Ramos (cell line): ENCODE measurements around the gene POLR3GL.

Source experiments
- in situ Hi-C: fragments of 300-500 bp; cut with MboI; formaldehyde crosslinking; loops from one replicate; pipeline ENCODE4 v1.14.3; 2022; ENCODE audit warnings: low sequenced_read_pairs; ENCODE audit not compliant: unreplicated experiment

The POLR3GL gene

DNA sequence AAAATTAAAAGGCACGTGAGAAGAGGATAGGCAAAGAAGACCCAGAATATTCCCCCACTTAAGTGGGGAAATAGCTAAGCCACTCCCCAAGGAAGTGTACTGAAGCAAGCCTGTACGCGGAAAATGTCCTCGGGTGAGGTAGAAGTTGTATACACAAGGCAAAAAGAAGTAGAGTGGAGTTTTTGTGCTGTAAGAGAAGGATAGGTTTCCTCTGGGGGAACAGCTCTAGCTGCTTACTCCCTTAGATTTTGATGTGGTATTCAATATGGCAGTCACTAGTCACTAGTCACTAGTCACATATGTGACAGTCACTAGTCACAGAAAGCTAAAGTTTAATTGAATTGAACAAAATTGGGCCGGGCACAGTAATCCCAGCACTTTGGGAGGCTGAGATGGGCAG is 24.3 kb downstream of the POLR3GL start:
- in situ Hi-C loops, result no loop called here

DNA sequence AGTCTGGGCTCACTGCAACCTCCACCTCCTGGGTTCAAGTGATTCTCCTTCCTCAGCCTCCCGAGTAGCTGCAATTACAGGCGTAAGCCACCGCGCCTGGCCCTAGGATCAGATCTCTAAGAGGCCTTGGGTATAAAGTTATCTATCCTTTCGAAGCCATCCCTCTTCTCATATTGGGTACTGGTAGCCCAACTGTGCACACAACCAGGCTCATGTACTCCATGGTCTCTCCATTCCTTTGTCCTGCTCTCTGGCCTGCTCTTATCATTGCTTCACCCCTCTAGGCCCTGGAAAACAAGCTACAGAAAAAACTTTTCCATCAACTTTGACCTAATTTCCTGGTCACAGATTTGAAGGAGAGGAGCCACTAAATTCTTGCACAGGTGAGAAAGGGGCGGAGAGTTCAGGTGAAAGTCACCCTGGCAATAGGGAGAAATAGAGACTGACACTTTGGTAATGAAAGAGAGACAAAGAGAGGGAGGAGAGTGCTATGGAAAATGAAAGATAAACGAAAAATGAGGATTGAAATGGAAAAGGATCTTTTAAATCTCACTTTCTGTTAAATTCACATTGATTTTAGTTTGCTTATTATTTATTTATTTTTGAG is 25.9 kb downstream of the POLR3GL start:
- in situ Hi-C loops, result no loop called here

DNA sequence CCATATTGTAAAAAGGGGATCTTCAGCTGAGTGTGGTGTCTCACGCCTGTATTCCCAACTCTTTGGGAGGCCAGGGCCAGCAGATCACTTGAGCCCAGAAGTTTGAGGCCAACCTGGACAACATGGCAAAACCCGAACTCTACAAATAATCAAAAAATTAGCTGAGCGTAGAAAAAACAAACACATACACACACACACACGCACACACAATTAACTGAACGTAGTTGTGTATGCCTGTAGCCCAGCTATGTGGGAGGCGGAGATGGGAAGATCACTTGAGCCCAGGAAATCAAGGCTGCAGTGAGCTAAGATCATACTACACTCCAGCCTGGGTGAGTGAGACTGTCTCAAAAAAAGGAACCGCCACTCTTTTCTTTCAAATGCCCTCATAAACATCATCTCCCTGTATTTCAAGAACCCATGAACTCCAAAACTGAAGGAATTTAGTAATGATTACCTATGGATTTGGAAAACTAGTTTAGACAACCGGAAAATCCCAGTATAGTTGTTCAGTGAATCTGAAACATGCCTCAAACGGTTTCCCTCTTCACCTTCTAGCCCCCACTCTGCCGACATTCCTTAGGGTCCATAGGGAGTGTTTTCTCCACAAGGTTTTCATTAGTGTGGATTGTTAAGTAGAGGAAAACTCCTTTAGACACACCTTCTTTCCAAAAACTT is 27.4 kb downstream of the POLR3GL start:
- in situ Hi-C loops, result no loop called here

DNA sequence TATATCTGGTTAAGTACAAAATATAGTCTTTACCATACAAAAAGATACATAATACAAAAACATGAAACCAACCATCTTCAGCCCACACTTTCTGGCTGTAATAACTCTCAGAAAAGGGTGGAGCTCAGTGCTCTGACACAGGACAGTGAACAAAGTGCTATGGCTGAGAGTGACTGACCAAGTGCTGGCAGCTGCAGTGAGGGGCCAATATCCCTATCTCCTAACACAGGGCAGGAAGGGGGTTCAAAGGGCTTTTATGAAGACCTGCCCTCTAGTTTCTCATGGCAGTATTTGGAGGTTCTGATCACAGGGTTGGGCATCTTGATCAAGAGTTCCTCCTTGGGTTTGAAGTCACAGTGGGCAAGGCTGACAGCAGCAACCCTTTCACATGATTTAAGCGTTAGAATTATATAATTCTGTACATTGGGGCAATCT is 28.0 kb downstream of the POLR3GL start:
- in situ Hi-C loops, result no loop called here

DNA sequence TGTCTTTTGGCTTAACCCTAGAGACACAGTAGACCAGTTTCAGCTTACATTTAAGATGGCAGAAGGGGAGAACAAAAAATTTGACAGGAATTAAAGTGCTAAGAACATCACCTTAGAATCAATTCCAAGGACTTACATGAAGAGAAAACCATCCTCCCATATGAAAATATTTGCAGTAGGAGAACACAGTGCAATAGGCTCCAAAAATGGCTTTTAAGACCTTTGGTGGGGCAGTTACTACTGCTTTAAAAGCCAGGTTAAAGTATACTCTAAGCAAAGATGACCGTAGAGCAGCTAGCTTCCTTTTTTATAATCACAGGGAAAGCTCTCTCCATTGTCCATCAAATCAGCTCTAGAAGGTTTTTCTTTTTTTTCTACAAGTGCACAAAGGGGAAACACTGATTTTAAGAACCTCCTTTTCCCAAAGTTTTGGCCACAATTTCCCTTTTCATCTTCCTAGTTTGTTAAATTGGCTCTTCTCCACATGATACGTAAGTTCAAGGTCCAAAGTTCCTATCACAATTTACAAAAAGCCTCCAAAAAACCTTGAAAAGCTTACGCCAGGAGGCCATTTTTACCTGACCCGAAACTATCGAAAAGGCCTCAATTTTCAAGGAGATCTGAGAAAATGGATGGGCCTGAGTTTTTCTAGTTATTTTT is 28.6 kb downstream of the POLR3GL start:
- in situ Hi-C loops, result no loop called here

DNA sequence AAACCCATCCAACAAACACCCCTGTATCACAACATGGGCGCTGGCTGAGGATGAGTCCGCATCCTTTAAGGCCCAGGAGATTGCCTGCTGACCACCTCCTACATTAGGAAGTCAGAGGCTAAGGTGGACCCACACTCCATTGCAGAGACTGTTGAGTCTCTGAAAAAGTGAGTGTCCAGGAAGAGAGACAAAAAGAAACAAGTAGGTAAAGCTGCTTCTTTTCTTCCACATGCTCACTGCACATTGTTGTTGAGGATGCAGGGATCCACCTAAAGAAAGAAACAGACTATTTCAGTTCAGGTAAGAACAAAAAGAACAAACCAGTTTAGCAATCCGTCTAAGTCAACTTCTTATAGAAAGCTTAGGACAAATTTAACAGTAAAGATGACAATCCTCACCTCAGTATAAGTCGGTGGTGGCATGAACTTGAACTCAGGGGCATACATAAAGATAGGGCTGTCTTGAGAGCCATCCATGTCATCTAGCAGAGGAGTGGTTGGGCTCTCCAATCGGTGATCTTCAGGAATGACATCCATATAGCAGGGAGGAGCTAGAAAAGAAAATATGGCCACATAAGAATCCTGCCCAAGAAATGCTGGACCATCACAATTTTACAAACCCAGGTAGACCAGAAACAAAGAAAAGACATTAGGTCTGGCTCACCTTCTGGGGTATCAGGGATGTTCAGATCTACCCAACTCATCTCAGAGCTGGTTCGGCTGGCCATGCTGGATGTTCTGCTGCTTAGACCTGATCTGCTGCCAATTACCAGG is 29.3 kb downstream of the POLR3GL start:
- in situ Hi-C loops, result no loop called here

DNA sequence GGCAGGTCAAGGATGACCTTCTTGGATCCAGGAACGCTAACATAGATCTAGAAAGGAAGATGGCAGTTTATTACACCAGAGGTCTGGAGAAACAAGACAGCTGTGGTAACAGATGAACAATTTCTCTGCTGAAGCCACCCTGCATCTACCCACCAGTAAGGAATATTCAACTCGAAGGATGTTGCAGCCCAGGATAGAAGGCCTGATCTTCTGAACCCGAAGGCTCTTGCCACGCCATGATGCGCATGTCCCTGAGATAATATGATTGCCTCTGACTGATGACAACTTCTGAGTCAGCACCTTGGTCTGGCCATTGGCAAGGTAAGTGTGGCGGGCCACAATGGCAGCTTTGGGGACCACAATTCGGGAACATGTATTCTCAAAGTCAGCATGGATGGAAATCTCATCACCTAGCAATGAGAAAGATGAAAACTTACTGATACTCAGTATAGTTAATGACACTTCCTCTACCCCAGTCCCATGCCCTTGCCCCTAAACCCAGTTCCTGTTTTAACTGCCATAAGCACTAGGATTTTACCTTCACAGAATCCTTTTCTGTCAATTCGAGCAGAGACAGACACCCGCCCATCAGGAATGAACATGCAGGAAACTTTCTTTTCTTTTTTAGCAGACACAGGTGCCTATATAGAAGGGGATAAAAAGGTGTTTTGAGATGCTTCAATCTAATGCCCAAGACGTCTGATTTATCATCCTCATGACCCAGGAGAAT is 30.1 kb downstream of the POLR3GL start:
- in situ Hi-C loops, result loop anchor here (5.0 kb wide), 1 partner anchor 43 kb away; no protein-coding TSS in a partner anchor

DNA sequence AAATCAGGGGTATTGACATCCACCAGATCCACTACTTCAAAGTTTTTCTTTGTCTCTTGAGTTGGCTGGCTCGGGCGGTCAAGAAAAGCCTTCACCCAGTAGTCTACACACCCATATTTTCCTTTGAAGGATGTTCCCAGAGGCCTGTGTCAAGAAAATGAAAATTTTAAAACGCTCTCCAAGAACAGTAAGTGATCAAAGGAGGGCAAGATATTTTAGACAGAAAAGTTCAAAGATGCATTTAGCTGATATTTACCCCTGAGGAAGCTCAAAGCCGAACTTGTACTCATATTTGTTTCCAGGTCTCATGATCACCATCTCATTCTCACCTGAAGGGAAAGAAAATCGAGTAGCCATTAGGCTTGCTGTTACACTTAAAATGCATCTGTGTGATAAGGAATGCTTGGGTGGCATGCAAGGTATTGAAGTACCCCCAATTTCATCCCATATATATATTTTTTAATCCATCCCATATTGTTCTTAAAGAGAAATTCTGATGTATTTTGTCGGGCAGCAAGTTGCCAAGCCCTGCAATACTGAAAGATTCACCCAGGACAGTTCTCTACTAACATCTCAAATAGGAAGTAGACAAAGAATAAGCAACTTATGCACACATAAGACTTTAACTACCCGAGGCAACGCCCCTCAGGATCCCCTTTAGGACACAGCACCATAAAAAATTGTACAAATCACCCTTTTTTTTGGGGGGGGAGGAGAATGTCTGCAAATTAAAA is 30.8 kb downstream of the POLR3GL start:
- in situ Hi-C loops, result loop anchor here (5.0 kb wide), 1 partner anchor 42 kb away; no protein-coding TSS in a partner anchor

DNA sequence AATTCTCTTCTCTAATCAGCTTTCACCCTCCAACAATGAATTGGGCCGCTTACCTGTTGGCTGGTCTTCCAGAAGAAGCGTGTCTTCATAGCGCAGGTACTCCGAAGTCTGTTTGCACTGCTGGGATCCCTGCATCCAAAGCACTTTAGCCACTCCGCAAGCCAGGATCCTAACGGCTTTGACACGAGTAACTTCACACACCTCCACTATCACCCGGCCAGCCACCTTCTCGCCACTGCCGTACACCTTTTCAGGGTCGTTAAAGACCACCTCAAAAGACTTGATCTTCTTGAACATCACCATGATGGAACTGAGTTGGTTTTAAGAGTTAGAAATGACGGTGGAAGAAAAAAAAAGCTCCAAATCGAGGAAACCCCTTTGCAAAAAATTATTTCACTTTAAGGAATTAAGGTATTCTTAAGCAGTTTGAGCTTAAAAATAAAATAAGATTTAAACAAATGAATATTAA is 31.5 kb downstream of the POLR3GL start:
- in situ Hi-C loops, result loop anchor here (5.0 kb wide), 1 partner anchor 41 kb away; no protein-coding TSS in a partner anchor

DNA sequence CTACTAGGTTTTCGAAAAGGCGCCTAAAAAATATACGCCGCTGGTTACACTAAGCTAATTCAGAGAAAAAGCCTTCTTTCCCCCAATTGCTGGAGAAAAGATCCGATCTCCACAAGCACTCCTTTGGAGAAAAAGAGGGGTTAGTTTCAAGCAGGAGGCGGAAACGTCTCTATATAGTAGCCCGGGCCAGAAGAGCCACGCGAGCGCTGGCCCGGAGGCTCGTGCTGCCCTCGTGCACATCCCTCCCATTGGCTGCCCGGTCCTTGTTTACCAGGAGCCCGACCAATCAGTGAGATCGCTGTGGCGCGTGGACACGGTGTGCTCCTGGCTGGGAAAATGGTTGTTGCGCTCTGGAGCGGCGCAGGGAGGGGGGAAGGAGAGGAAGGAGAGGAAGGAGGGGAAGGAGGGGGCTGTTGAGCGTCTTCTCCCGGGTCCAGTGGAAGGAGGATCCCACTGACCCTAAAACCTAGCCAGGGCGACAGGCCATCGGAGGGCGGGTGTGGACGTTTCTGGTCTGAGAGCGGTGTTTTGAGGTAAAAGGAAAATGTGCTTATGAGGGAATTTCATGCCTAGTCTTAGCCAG is 32.0 kb downstream of the POLR3GL start, which contains the start of gene TXNIP:
Gene TXNIP, minus strand, starts transcription at position 147 of the 583 bp plus-strand sequence. CDS start 313 bp downstream, outside the sequence.
- in situ Hi-C loops, result loop anchor here (5.0 kb wide), 1 partner anchor 41 kb away; no protein-coding TSS in a partner anchor

DNA sequence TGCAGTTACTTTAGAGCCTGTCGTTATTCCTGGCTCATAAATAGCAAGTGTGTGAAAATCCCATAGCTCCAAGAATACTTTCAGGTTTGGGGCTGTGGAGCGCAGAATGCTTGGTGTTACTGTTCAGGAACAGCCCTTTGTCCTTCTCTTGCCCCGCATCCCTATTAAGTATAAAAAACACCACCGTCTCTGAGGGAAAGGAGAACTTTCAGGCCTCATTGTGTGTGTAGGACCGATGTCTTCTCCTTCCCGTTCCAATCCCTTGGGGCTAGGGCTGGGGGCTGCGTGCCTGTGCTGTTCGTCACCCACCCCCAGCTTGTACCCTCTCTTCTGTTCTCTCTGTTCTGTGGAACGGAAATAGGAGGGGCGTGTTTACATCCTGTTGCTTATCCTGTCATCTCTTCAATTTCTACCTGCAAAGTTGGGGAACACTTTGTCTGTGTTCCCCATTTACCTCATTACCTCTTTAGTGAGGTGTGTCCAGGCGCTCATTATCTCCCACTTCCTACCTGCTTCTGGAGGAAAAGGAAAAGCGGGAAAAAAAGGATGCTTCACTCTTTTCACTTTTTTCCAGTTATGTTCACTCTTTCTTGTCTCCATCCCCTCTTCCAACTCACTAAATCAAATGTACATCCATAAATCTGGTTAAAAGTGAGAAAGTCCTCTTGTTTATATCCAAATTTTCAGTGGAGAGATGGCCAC is 32.7 kb downstream of the POLR3GL start:
- in situ Hi-C loops, result loop anchor here (5.0 kb wide), 1 partner anchor 40 kb away; no protein-coding TSS in a partner anchor

DNA sequence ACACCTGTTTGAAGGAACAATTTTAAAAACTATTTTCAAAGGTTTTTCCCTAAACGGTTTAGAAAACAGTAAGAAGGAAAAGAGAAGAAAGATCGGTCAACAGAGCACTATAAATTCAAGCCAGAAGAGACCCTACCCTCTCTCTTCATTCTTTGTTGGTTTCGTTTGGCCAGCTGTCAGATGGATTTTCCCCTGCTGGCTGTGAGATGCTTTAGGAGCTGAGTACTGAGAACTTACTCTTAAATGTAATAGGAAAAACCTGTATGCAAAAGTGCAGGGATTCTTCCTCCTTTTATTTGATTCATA is 33.2 kb downstream of the POLR3GL start:
- in situ Hi-C loops, result loop anchor here (5.0 kb wide), 1 partner anchor 40 kb away; no protein-coding TSS in a partner anchor

DNA sequence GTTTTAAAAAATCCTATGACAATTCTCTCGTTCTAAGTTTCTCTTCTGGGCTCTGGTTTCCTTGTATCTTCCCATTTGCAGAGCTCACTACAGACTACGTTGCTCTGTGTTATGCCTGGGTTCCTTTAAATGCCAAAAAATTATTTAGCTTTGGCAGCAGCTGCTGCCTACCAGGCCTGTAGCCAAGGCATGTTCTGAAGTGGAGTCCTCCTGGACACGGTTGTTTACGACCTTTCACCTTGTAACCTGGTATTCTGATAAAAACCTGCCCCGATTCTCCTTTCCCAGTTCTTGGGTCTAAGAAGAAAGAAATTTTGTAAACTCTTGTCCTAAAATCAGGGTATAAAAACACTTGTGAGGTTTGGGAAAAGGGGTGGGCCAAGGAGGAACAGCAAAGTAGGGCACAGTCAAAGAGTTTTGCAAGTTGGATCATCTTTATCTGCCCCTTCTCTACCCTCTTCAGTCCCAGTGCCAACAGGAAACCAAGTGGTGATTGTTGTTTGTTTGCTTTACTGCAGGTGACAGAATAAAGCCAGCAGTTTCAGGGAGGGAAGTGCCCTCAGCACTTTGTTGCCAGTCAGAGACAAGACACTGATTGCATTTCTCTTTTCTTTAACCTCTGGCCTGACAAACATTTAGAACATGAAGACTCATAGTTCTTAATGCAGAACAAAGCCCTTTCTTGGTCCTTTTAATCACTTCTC is 35.0 kb downstream of the POLR3GL start:
- in situ Hi-C loops, result loop anchor here (5.0 kb wide), 1 partner anchor 38 kb away; no protein-coding TSS in a partner anchor

DNA sequence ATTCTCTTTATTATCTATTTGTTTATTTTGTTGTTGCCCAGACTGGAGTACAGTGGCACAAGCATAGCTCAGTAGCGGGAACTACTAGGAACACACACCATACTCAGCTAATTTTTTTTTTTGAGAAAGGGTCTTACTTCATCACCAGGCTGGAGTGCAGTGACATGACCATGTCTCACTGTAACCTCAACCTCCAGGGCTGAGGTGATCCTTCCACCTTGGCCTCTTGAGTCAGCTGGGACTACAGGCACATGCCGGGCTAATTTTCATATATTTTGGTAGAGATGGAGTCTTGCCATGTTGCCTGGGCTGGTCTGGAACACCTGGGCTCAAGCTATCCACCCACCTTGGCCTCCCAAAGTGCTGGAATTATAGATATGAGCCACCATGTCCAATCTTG is 37.2 kb downstream of the POLR3GL start:
- in situ Hi-C loops, result no loop called here

DNA sequence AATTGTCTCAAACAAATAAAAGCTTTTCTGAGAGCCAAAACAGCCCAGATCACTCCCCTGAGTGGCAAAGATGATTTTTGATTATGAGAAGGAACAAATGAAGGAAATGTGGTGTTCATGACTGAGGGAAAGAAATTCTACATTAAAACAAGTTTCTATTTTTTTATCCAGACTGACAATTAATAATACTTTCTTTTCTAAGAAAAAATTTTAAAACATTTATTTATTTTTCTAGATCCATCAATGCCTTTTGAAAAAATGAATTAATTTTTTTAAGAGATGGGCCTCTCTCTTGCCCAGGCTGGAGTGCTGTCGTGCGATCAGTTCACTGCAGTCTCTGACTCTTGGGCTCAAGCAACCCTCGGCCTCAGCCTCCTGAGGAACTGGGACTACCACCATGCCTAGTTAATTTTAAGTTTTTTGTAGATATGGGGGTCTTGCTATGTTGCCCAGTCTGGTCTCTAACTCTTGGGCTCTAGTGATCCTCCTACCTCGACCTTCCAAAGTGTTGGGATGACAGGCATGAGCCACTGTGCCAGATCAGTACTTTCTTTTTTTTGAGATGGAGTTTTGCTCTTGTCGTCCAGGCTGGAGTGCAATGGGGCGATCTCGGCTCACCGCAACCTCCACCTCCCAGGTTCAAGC is 43.1 kb downstream of the POLR3GL start:
- in situ Hi-C loops, result no loop called here

DNA sequence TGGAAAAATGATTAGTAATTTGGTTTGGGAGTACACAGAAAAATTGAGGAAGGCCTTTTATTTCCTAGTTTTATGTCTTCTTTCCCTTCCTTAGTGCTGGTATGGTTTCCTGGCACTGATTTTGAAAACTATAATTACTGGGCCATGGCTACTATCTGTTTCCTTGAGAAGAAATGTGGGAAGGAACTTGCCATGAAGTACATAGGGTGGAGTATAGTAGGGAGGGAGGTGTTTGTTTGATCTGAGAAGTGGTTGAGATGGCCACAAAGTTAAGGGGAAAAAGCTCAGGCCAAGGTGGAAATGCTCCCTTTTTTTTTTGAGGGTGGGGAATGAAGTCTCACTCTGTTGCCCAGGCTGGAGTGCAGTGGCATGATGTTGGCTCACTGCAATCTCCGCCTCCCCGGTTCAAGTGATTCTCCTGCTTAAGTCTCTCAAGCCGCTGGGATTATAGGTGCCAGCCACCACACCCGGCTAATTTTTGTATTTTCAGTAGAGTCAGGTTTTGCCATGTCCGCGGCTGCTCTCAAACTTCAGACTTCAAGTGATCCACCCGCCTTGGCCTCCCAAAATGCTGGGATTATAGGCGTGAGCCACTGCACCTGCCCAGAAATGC is 45.7 kb downstream of the POLR3GL start:
- in situ Hi-C loops, result loop anchor here (5.0 to 10.0 kb wide), 2 partner anchors 33 to 115 kb away; no protein-coding TSS in a partner anchor
